Stimulated activated CD8-positive, alpha-beta memory T cell treated with anti-CD3 and anti-CD28 coated beads, Interleukin-12 subunit alpha, Interleukin-12 subunit beta, amount 100 ng/mL, for 1 hour (primary cell): Measurements from ENCODE around the gene EPO.
"Not testable (repeated sequence)": the region's sequence is repeated elsewhere in the genome, so short reads cannot be mapped to it uniquely, and the experiment has no call there.

Source experiments
- DNase-seq: peaks from one replicate; pipeline ENCODE4 v3.0.0-alpha.2; 2020; ENCODE audit warnings: low read depth

The EPO gene

DNA sequence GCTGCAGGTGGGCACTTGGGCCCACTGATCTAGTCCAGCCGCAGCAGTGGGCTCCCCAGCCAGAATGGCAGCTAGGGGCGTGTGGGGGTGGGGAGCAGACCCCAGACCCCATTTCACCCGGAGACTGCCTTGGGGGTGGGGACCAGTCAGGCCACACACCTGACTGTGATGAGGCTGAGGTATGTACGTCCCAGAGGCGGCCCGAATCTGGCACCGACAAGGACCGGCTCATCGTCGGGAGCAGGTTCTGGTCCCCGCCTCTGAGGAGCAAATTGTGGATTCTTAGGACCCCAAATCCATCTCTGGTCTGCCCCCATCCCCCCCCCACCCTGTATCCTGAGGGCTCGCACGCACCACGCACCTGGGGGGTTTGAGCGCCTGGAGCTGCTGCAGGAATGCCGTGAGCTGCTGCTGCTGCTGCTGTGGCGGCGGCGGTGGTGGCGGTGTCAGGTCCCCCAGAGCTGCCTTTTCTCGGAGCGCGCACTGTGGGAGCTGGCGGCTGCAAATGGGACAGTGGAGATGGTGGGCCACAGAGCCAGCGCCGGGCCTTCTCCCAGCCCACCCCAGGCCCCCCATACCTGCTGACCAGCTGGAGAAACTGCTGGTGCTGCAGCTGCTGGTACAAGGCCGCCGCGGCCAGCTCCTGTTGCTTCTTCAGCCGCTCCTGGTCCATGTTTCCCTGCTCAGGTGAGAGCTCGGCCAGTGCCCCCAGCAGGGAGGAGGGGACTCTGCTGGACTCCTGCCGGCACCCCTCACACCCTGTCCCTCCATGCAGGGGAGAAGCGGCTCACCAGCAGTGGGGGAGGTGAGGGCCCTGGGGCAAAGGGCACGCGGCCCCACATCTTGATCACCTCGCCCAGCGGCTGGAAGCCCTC is 36.4 kb upstream of the EPO start:
- DNase-seq: no peak

DNA sequence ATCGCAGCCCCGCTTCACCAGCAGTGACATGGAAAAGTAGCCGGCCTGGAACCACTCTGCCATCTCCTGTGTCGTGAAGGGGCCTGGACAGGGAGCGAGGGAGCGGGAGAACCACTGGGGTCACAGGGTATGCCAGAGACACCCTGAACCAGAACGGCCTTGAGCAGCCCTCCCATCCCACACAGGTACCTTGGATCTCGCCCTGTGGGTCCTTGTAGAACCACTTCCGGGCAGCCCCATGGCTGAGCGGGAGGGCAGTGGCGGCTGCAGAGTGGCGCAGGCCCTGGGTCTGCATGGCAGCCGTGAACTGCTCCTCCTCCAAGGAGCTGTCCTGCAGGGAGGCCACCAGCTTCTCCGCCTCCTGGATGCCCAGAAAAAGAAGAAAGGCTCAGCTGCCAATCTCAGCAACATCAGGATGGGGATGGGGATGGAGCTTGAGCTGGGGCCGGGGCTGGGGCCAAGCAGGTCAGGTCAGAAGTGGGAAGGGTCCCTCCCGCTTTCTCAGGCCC is 35.7 kb upstream of the EPO start:
- DNase-seq: no peak

DNA sequence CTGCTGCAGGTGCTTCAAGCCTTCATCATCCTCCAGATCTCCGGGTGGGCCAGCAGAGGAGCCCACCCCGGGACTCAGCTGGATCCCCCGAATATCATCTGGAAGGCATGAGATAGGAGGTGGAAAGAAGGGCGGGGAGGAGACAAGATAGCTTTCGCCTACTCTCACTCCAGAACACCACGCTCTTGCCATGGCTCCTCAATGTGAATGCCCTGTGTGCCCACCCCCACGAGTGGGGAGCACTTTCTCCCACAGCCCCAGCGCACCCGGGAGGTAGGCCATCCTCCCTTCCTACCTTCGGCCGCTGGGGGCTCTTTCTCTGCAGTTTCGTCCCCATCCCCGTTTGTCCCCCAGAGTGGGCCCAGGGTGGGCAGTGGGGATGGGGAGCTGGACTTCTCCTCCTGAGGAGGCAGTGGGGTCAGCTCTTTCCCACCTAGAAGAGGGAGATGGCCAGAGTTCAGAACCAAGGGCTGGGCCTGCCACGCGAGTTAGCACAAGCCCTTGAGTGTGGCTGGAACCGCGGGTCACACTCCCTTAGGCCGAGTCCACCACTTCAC is 35.1 kb upstream of the EPO start:
- no peak for DNase-seq

DNA sequence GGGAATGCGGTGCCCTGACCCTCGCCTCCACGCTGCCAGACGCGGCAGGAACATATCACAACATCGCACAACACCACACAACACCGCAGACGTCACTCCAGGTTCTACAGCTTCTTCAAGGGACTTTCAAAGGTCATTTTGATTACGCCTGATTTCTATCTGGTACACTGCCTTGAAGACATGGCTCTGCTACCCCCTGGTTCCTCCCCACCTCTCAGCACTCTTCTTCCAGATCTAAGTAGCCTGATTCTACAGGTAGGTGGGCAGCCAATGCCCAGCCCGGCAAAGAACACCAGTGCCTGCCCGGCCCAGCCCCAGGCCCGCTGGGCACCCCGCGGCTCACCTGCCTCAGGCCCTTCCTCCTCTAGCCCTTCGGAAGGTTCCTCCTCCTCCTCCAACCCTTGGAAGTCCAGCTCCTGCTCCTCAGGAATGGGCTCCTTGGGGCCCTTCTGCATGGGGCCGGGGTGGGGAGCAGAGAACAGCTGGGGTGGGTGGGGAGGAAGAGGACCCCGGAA is 34.6 kb upstream of the EPO start:
- DNase-seq: no peak

DNA sequence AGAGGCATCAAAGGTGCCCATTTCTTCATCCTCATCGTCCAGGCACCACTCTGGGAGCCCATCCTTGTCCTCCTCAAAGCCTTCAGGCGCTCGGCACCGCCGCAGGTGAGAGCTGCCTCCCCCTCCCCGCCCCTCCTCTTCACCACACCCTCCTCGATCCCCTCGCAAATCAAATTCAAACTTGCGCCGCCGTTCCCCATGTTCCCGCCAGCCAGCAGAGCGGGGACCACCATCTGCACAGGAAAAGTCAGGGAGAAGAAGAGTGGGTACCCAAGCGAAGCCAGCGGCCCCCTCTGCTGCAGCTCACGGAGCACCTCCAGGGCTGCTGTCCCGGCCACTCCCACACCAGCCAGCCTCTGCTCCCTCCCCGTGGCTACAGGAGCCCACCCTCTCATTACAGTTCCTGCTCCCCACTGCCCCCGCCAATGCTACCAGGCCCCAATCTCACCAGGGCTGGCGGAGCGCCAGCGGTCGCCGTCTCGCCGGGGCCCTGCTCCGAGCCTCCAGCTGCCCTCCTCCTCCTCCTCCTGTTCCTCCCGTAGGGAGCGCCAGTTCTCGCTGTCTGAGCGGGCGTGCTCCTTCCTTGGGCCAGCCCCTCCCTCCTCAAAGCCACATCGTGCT is 34.0 kb upstream of the EPO start:
- DNase-seq: no peak

DNA sequence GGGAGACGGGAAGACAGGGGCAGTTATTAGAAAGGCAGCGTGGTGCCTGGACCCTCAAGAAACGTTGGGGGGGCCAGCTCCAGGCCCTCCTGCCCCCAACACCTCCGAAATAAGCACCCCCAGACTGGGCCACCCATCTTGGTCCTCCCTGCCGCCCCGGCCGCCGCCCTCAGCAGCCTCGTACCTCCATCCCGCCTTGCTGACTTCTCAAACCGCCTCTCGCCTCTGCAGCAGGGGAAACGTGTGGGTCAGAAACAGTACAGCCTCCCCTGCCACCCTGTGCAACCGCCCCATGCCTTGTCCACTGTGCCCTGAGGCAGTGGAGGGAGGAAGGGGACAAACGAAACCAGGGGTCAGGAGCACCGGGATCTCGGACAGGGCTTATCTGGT is 33.5 kb upstream of the EPO start:
- DNase-seq: no peak

DNA sequence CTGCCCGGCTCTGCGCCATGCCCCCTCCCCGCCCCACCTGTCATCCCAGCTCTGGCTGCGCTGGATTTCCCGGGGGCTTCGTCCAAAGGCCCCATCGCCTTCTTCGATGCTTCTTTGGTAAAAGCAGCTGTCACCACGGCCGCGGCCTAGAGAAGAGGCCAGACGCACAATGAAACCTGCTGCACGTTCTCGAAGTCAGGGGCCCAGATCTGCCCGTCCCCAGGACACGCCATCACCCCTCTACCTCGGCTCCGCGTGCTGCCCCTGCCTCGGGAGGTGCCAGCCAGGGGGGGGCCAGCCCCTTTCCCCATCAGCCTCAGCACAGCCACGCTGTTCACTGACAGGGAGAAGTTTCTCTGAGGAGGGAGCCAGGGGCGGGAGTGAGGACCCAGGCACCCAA is 33.0 kb upstream of the EPO start:
- no peak for DNase-seq

DNA sequence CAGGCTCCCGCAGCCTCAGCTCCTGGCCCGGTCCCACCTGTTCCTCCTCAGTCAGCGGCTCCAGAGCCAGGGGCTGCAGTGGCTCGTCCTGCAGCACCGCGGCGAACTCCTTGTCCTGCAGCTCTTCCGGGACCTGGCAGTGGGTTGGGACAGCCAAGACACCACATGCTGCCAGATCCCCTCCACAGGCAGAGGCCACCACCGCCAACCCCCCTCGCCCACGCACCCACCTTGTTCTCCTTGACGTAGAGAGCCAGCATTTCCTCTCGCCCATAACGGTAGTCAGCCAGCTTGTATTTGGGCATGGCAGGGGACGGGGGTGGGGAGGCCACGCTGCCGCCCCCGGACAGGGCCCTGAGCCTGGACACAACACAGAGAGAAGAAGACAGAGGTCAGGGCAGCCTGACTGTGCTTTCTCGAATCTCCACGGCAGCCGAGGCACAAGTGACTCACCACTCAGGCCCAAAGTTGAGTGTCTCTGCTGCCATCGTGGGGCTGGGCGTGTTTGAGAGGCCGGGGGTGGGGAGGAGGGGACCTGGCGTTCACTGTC is 32.4 kb upstream of the EPO start:
- no peak for DNase-seq

DNA sequence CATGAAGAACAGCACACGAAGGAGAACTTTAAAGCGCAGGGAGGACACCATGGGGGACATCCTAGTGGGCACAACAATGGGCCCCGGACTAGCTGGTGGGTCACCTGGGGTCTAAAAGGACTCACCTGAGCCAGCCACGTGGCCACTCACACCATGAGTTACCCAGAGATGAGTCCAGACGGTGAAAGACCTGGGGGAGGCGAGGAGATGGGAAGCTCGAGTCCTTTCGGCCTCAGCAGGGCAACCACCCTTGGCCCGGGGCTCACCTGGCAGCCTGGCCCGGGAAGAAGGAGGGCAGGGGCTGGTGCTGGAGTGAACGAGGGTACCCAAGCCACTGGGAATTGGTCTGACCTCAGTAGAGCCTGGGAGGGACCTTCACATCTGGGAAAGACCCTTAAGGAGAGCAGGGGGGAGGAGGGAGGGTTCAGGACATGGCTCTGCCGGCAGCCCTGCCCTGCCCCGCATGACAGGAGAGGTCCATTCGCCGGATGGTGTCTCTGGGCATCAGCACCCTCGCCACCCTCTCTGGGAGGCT is 31.9 kb upstream of the EPO start:
- no peak for DNase-seq

DNA sequence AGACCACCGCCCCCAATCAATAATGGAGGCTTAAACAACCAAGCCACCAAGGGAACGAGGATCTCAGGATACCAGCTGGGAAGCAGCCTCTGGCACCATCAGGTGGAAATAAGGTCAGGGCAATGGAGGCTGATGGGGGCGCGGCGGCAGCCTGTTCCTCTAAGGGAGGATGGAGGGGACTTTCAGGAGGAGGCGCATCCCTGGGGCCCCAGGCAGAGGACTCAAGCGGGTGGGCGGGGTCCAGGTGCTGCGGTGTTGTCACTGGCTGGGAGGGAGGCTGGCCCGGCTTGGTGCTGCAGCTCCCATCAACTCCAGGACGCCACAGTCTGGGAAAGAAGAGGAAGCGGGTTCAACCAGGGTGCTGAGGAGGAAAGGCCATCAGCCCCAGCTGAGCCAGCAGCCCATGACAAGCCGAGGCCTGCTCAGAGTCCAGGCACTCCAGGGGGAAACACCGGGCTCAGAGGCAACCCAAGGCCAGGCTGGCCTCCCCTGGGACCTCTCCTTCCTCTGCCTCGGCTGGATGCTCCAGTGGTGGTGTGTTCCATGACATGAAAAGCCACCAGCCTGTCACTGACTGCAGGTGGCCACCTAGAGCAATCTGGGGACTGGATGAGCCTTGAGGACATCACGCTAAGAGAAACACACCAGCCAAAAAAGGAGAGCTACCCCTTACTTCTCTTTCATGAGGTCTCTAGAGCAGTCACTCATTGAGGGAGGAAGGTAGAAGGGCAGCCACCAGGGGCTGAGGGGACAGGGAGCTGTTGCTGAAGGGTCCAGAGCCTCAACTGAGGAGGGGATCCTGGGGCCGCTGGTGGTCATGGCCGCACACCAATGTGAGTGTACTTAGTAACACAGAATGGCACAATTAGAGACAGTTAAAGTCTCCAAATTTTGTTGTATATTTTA is 30.8 kb upstream of the EPO start:
- DNase-seq: no peak

DNA sequence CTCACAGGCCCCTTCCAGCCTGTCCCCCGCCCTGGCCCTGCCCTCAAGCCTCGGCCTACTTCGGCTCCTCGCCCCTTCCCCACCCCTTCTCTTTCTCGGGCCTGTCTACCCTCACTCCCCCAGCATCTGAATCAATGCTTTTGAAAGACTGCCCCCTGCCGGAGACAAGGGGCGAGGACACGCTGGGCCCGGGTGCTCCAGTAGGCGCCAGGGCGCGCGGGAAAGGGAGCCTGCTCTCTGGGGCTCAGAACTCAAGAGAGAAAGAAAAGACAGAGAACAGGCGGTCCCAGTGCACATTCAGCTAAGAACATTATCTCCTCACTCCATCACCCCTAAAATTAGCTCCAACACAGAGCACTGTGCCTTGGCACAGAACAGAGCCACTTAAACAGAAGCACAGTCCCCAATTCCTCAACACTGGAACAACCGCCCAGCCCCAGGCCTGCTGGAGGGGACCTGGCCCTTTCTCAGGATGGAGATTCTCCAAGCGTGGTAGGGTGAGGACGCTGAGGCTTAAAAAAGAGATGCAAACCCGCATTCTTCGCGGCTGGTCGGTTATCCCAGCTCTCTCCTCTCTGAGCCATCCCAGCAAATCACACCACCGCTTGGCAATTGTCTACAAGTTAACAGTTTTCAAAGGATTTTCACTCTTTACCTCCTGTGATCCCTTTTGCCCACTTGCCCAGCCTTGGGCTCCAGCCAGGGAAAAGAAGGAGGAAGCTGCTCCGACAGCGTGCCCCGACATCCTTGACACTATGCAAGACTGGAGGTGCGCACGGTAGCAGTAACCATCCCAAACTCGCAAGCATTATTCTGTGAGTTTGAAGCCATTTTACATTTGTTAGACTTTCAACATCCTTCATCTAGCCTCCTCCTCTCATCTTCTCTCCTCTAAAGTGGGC is 28.3 kb upstream of the EPO start:
- DNase-seq: peak; percentile 70

DNA sequence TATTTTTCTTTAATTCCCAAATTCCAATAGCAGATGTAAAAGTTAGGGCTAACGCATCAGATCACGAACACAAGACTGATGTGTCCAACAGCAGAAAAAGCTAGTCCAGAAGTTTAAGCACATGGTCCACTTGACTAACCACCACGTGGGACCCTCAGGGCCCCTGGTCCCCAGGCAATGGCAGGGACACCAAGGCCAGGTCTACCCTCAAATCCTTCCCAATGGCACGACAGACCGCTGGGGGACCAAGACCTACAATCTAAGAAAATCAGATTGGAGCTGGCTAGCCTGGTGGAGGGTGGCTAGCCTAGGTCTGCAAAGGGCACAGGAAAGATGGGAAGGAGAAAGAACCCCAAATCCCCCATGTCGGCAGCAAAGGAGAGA is 27.7 kb upstream of the EPO start:
- no peak for DNase-seq

DNA sequence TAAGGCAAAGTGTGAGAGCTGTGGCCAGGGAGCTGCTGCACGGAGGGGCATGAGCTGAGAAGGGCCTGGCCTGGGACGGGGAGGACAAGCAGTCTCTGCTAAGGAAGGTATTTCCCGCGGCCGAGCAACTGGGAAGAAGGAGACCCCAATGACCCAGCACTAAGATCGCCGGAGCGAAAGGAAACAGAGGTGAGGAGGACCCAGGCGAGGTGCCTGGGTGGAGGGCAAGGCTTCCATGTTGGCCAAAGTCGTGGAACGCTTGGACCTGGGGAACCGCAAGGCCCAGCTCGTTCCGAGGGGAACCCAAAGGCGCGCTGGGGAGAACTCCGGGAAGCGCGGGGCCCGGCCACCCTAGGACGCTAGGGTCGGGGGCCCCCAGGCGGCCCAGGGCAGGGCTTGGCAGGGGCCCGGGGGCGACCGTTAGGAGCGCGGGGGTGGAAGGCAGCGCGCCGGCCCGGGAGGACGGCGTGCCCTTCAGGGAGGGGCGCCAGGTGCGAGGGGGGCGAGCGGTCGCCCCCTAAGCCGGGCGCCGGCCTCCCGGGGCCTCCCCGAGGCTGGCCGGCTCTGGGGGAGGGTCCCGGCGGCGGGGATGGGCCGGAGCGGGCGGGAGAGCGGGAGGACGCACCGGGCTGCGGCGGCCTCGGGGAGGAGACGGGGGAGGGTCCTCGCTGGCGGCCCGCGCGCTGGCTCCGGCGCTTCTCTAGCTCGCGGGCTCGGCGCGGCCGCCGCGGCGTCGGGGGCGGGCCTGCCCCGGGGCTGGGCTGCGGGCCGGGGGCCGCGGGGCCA is 26.8 kb upstream of the EPO start:
- no peak for DNase-seq

DNA sequence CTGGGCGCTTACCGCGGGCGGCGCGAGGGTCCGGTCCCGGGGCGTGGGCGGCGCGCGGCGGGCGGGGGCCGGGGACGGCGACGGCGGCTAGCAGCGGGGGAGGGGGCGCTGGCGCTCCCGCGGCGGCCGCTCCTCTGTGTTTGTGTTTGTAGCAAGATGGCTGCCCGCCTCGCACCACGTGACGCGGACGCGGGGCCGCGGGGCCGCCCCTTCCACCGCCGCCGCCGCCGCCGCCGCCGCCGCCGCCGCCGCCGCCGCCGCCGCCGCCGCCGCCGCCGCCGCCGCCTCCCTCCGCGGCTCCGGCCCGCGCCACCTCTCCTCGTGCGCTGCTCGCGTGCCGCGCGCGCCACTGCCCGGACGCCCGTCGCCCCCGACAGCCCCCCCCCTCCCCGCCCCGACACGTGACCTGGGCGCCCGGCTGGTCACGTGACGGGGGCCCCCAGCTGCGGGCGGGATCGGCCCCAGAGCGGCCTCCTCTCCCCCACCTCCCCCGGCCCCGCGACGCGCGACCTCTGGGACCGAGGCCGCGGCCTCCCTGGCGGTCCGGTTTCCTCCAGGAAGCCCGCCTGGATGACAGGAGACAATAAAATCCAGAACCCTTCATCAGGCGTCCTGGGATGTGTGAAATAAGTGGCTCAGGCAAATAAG is 26.0 kb upstream of the EPO start, which contains the start of gene GIGYF1:
Gene GIGYF1, minus strand, starts transcription at position 153 of the 648 bp plus-strand sequence. CDS start 6,012 bp downstream, outside the sequence.
- DNase-seq: peak; percentile 48

DNA sequence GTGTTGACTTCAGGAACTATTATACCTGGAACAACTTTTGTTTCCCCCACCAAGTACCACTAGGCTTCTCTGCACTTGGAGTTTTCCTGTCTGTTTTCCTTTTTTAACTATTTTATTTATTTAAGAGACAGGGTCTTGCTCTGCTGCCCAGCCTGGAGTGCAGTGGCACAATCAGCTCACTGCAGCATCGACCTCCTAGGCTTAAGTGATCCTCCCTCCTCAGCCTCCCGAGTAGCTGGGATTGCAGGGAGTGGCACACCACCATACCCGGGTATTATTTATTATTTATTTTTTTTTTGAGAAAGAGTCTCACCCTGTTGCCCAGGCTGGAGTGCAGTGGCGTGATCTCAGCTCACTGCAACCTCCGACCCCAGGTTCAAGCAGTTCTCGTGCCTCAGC is 24.1 kb upstream of the EPO start:
- no peak for DNase-seq

DNA sequence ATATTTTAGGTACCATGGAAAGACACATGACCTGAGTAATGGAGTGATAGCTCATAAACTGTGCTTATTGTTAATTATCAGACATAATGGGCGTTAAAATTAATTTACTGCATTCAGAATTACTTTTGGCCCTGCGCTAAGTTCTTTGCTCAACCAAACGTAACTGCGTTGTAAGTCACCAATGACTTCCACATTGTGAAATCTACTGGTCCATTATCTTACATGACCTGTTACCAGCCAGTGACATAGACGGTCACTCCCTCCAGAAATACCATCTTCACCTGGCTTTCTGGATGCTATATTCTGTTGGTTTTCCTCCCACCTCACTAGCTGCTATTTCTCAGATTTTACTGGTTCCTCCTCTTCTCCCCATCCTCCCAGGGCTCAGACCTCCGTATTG is 21.2 kb upstream of the EPO start:
- no peak for DNase-seq

DNA sequence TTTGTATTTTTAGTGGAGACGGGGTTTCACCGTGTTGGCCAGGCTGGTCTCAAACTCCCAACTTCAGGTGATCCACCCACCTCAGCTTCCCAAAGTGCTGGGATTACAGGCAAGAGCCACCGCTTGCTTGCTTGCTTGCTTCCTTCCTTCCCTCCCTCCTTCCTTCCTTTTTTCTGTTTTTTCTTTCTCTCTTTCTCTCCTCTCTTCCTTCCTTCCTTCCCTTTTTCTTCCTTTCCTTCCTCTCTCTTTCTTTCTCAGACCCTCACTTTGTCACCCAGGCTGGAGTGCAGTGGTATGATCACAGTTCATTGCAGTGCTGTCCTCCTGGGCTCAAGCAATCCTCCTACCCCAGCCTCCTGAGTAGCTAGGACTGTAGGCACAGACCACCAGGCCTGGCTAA is 19.2 kb upstream of the EPO start:
- not testable (repeated sequence) for DNase-seq

DNA sequence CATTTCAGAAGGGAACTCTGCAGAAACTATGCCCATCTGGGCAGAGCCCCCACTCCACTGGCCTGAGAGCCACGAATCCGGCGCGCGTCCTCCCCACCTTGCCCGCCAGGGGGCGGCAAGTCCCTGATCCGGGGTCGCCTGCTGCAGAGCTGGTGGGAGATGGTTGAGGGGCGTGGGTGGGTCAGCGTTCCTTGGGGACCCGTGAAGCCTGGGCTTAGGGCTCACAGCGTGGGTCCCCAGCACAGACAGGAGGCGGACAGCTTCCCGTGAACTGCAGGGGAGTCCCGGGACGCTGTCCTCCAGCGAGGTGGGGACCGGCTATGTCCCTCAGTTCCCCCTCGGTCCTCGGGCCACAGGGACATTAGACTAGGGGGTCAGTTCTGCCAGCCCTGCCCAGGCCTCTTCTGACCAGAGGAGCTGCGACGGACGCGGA is 14.9 kb upstream of the EPO start:
- DNase-seq: peak; percentile 63
